IMR-90 (cell line): ENCODE measurements around the gene INO80E. TPM values are rescaled to one million over a fixed set of nuclear protein-coding genes. Genes with fewer than 3 reads are reported as not detected.
A peak's percentile ranks its signal among the peaks of the same experiment; 100 is the strongest.

Source experiments
- ATAC-seq: fragments of 200-7000 bp; cut with Tn5 transposase; 2 replicates; pipeline ENCODE4 v1.9.1; 2020; ENCODE audit warnings: low read depth, mild to moderate bottlenecking, moderate library complexity
- BruUV-seq: library from RNA; stranded (reverse); fragments of 400-500 nt; replicated peaks from 2 replicates; lab custom pipeline; 2021; lab: Mats Ljungman, UMichigan
- CTCF ChIA-PET: fragments of 300-600 bp; formaldehyde crosslinking; extraction: SDS; loops from one replicate; lab custom pipeline; 2021; ENCODE audit warnings: antibody characterized with exemption; lab: Yijun Ruan, JAX
- POLR2A ChIA-PET: fragments of 300-600 bp; sonication (Branson Sonifier 250); formaldehyde crosslinking; loops from one replicate; lab custom pipeline; 2022; ENCODE audit warnings: antibody characterized with exemption; ENCODE audit not compliant: unreplicated experiment; lab: Charles Lee
- DNase-seq: peaks from one replicate; pipeline ENCODE4 v3.0.0; 2013
- H2AFZ ChIP-seq: replicated peaks from 2 replicates; pipeline ENCODE3; 2013; ENCODE audit warnings: low read length, mild to moderate bottlenecking; ENCODE audit not compliant: poor library complexity
- H2AK5ac ChIP-seq: 2 replicates; pipeline ENCODE4 v1.6.1; 2013; ENCODE audit warnings: low read depth, low read length, inconsistent platforms
- H2AK9ac ChIP-seq: replicated peaks from 2 replicates; pipeline ENCODE3; 2013; ENCODE audit warnings: mild to moderate bottlenecking, low read depth, low read length, moderate library complexity; ENCODE audit not compliant: poor library complexity
- H2BK120ac ChIP-seq: 2 replicates; pipeline ENCODE4 v1.6.1; 2013; ENCODE audit warnings: low read depth, low read length, inconsistent platforms
- H2BK15ac ChIP-seq: 3 replicates; pipeline ENCODE4 v1.6.1; 2013; ENCODE audit warnings: low read depth, low read length, inconsistent platforms
- H2BK20ac ChIP-seq: 2 replicates; pipeline ENCODE4 v1.6.1; 2013; ENCODE audit warnings: low read depth, mild to moderate bottlenecking, inconsistent platforms, low read length, moderate library complexity
- H2BK5ac ChIP-seq: 2 replicates; pipeline ENCODE4 v1.6.1; 2013; ENCODE audit warnings: mild to moderate bottlenecking, low read depth, low read length, inconsistent platforms; ENCODE audit not compliant: poor library complexity, severe bottlenecking
- H3K14ac ChIP-seq: replicated peaks from 2 replicates; pipeline ENCODE4 v1.6.1; 2013; ENCODE audit warnings: low read depth, low read length, inconsistent platforms
- H3K18ac ChIP-seq: 2 replicates; pipeline ENCODE4 v1.6.1; 2013; ENCODE audit warnings: low read depth, low read length, control low read depth
- H3K23ac ChIP-seq: 2 replicates; pipeline ENCODE4 v1.6.1; 2013; ENCODE audit warnings: low read depth, low read length, inconsistent platforms
- H3K27ac ChIP-seq: 2 replicates; pipeline ENCODE4 v1.5.1; 2013; ENCODE audit warnings: mild to moderate bottlenecking, control low read depth, low read length; ENCODE audit not compliant: insufficient read depth
- H3K27me3 ChIP-seq: 2 replicates; pipeline ENCODE4 v1.6.1; 2013; ENCODE audit warnings: low read length; ENCODE audit not compliant: control insufficient read depth, insufficient read depth
- H3K36me3 ChIP-seq: 2 replicates; pipeline ENCODE4 v1.6.1; 2013; ENCODE audit warnings: low read length, mixed read lengths; ENCODE audit not compliant: control insufficient read depth, insufficient read depth
- H3K4ac ChIP-seq: 2 replicates; pipeline ENCODE4 v1.6.1; 2013; ENCODE audit warnings: low read depth, low read length, inconsistent platforms
- H3K4me1 ChIP-seq: 2 replicates; pipeline ENCODE4 v1.6.1; 2013; ENCODE audit warnings: low read length, mixed read lengths; ENCODE audit not compliant: control insufficient read depth, insufficient read depth
- H3K4me2 ChIP-seq: 2 replicates; pipeline ENCODE4 v1.6.1; 2013; ENCODE audit warnings: low read depth, mild to moderate bottlenecking, control low read depth, low read length, moderate library complexity
- H3K4me3 ChIP-seq: 2 replicates; pipeline ENCODE4 v1.5.1; 2013; ENCODE audit warnings: low read depth, mild to moderate bottlenecking, control low read depth, low read length, moderate library complexity; ENCODE audit not compliant: insufficient read depth
- H3K56ac ChIP-seq: 2 replicates; pipeline ENCODE4 v1.6.1; 2013; ENCODE audit warnings: low read length, inconsistent platforms; ENCODE audit not compliant: insufficient read depth; ENCODE audit errors: extremely low read depth
- H3K79me1 ChIP-seq, 2 experiments: 2 replicates each; pipeline ENCODE4 v1.6.1; 2013; ENCODE audit warnings: low read length in 2 of 2, inconsistent platforms in 1 of 2, low read depth in 1 of 2
- H3K9ac ChIP-seq: 2 replicates; pipeline ENCODE4 v1.6.1; 2013; ENCODE audit warnings: low read depth, low read length, control low read depth
- H3K9me1 ChIP-seq: 2 replicates; pipeline ENCODE4 v1.6.1; 2013; ENCODE audit warnings: low read length, inconsistent platforms; ENCODE audit not compliant: insufficient read depth
- H3K9me3 ChIP-seq: 2 replicates; pipeline ENCODE4 v1.6.1; 2013; ENCODE audit warnings: low read length; ENCODE audit not compliant: control insufficient read depth, insufficient read depth
- H4K20me1 ChIP-seq: 2 replicates; pipeline ENCODE4 v1.6.1; 2013; ENCODE audit warnings: low read length, inconsistent platforms; ENCODE audit not compliant: insufficient read depth
- H4K5ac ChIP-seq: 2 replicates; pipeline ENCODE4 v1.6.1; 2013; ENCODE audit warnings: mild to moderate bottlenecking, low read depth, low read length, control low read depth
- H4K8ac ChIP-seq, 2 experiments: 2 replicates each; pipeline ENCODE4 v1.6.1; 2013; ENCODE audit warnings: low read depth in 2 of 2, low read length in 2 of 2, control low read depth in 1 of 2, inconsistent platforms in 1 of 2
- H4K91ac ChIP-seq: 2 replicates; pipeline ENCODE4 v1.6.1; 2013; ENCODE audit warnings: low read depth, low read length, inconsistent platforms; ENCODE audit not compliant: insufficient read depth
- CEBPB ChIP-seq: IDR thresholded peaks from 2 replicates; pipeline ENCODE4 v1.6.1; 2012; ENCODE audit warnings: low read depth, low read length, improper control_type of control experiment
- CHD1 ChIP-seq: IDR thresholded peaks from 2 replicates; pipeline ENCODE4 v1.6.1; 2012; ENCODE audit warnings: low read depth, low read length, improper control_type of control experiment
- FOS ChIP-seq: fragments of 150-350 bp; IDR thresholded peaks from 2 replicates; pipeline ENCODE4 v1.6.1; 2016; ENCODE audit warnings: low read depth, low read length
- MAZ ChIP-seq: IDR thresholded peaks from 2 replicates; pipeline ENCODE4 v1.6.1; 2012; ENCODE audit warnings: low read depth, mild to moderate bottlenecking, low read length, improper control_type of control experiment, moderate library complexity, borderline replicate concordance
- MXI1 ChIP-seq: IDR thresholded peaks from 2 replicates; pipeline ENCODE4 v1.6.1; 2012; ENCODE audit warnings: low read depth, mild to moderate bottlenecking, low read length, moderate library complexity, borderline replicate concordance
- NFE2L2 ChIP-seq: fragments of 150-350 bp; IDR thresholded peaks from 2 replicates; pipeline ENCODE4 v1.6.1; 2016; ENCODE audit warnings: low read depth, mild to moderate bottlenecking, low read length
- SMC3 ChIP-seq: fragments of 150-350 bp; IDR thresholded peaks from 2 replicates; pipeline ENCODE4 v1.6.1; 2016; ENCODE audit warnings: low read depth, mild to moderate bottlenecking, antibody characterized with exemption, low read length, moderate library complexity
- WGBS, 2 experiments: methylation state at CpG; one replicate each; pipeline versions ENCODE4 v1.1.5 to v1.1.7; 2013; ENCODE audit warnings: missing lambda C conversion rate in 2 of 2; ENCODE audit not compliant: insufficient read length in 1 of 2; ENCODE audit errors: extremely low coverage in 2 of 2; 5-methylcytosine and 5-hydroxymethylcytosine counted together
- dilution Hi-C: fragments of 300-500 bp; cut with HindIII; formaldehyde crosslinking; loops from one replicate; pipeline ENCODE4 v1.14.3; 2018; ENCODE audit warnings: low sequenced_read_pairs; ENCODE audit not compliant: unreplicated experiment
- in situ Hi-C: fragments of 300-500 bp; cut with MboI; formaldehyde crosslinking; loops from 3 replicates; pipeline ENCODE4 v1.14.3; 2019; ENCODE audit warnings: low sequenced_read_pairs, inconsistent platforms, mixed read lengths
- intact Hi-C: fragments of 100-400 bp; cut with micrococcal nuclease; formaldehyde crosslinking; loops from 2 replicates; pipeline ENCODE4 v1.10.0; 2022
- polyA plus RNA-seq, 3 experiments: library from polyadenylated mRNA; depleted of rRNA; stranded (reverse); fragments of >200 nt; gene quantifications; 2 replicates each; pipeline ENCODE4 v1.2.3, GENCODE V29; 2012; ENCODE audit warnings: low replicate concordance in 1 of 3
- total RNA-seq: library from RNA; depleted of rRNA; stranded (reverse); fragments of >200 nt; gene quantifications from 2 replicates; pipeline ENCODE4 v1.2.3, GENCODE V29; 2012
- TF ChIP-seq, protein P1 (sequence below): conservative IDR thresholded peaks from 2 replicates; pipeline ENCODE4 v1.5.1; 2012; ENCODE audit warnings: mild to moderate bottlenecking, low read depth, low read length, improper control_type of control experiment
- TF ChIP-seq, protein P2 (sequence below): fragments of 150-350 bp; IDR thresholded peaks from 2 replicates; pipeline ENCODE4 v1.6.1; 2016; ENCODE audit warnings: low read depth, mild to moderate bottlenecking, low read length, moderate library complexity, borderline replicate concordance

INO80E gene
- total and polyA plus RNA-seq, 2 of the 4 experiments (the other 2 are of a cell fraction), result 40.9 to 42.1 TPM

DNA sequence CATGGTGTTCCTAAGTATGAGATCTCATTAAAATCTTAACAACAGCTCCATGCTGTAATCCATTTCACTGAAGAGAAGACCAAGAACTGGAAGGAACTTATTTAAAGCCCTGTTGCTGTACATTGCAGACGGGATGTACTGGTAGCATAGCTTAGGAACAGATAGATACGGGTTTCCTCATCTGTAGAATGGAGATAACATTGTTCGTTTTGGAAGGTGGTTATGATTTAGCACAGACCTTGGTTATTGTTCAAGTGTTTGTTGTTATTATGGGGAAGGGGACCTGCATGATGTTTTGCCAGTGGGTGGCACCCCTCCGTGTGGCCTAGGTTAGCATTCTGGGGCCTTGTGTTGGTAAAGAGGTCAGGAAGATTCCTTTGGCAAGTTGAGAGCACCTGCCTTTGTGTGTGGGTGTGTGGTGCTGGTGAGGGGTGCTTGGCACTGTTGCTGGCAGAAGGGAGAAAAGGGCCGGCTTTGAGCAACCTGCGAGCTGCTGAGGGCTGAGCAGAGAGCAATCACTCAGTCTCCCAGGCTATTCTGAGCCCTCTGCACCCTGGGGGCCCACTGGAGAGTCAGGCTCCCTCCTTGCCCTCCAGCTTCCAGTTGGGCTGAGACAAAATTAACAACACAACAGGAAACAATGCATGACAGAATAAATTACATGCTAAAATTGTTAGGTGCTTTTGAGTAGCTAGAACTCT lies 20.1 kb upstream of the INO80E start (continued):
- TF ChIP-seq MXI1, result no peak

DNA sequence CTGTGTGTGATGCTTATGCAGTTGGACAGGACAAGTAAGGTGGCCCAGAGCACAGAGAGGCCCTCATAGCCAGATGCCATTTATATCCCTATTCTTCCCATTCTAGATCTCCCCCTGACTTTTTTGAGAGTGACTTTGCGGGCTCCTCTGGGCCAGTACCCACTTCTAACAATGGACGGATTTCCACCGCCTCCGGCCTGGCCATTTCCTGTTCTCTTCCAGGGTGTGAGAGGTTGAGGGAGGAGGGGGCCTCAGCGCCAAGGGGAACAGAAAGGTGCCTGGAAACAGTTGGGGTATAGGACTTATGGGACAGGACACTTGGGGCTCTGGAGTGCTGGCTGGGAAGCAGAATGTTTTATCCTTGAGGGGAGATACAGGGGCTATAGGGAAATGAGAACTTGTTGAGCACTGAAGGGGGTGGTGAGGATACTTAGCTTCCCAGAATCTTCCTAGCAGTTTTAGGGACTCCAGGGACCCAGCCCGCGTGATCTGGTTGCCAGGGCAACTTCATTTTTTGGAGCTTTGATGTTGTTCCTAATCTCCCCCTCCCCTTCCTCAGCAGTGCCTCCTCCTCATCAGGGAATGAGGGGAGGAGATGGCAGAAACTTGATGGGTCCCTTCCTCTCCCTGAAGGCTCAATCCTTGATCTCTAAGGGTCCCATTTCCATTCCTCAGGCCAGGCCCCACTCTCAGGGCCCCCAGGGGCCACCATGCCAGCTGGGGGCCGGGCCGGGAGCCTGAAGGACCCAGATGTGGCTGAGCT lies 18.8 kb upstream of the INO80E start:
- H3K14ac ChIP-seq, result no peak overlapping the region
- H2BK15ac ChIP-seq, result no peak overlapping the region
- peaks cover 11 to 67% of the 10 kb centered on the region in 2 experiments for H3K79me1 ChIP-seq
- no peak overlapping the region for H2BK20ac ChIP-seq
- no peak overlapping the region for H2BK120ac ChIP-seq
- intact Hi-C loops, result no loop called here
- H3K27ac ChIP-seq, result no peak overlapping the region
- no peak overlapping the region for H3K4ac ChIP-seq
- H3K4me1 ChIP-seq, result peaks cover 13% of the 10 kb centered on the region; the same call in 1 of the 2 replicates
- dilution Hi-C loops, result no loop called here
- H3K27me3 ChIP-seq, result no peaks in the 10 kb centered on the region
- no peak overlapping the region for H4K5ac ChIP-seq
- ChIA-PET CTCF (no interaction called here), POLR2A (no interaction called here)
- H2AK5ac ChIP-seq, result no peak overlapping the region
- no peaks in the 10 kb centered on the region for H3K9me3 ChIP-seq
- H2AFZ ChIP-seq, result no peak overlapping the region
- H4K91ac ChIP-seq, result no peak overlapping the region
- peaks cover 36% of the 10 kb centered on the region for H3K36me3 ChIP-seq
- 88% methylated on average over 5 of the region's 9 CpGs; no CpG with 5 or more reads in 1 of the 2 experiments for WGBS, 2 experiments
- no peak overlapping the region for H3K4me2 ChIP-seq
- H3K56ac ChIP-seq, result no peak overlapping the region
- no peak for ATAC-seq
- no peak for DNase-seq
- H2AK9ac ChIP-seq, result no peak overlapping the region
- H3K4me3 ChIP-seq, result no peak overlapping the region
- no peak overlapping the region for H4K8ac ChIP-seq
- TF ChIP-seq SMC3, result no peak
- TF ChIP-seq, protein P1, sequence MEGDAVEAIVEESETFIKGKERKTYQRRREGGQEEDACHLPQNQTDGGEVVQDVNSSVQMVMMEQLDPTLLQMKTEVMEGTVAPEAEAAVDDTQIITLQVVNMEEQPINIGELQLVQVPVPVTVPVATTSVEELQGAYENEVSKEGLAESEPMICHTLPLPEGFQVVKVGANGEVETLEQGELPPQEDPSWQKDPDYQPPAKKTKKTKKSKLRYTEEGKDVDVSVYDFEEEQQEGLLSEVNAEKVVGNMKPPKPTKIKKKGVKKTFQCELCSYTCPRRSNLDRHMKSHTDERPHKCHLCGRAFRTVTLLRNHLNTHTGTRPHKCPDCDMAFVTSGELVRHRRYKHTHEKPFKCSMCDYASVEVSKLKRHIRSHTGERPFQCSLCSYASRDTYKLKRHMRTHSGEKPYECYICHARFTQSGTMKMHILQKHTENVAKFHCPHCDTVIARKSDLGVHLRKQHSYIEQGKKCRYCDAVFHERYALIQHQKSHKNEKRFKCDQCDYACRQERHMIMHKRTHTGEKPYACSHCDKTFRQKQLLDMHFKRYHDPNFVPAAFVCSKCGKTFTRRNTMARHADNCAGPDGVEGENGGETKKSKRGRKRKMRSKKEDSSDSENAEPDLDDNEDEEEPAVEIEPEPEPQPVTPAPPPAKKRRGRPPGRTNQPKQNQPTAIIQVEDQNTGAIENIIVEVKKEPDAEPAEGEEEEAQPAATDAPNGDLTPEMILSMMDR, result no peak
- TF ChIP-seq MAZ, result no peak
- no peak for TF ChIP-seq FOS
- TF ChIP-seq, protein P2, sequence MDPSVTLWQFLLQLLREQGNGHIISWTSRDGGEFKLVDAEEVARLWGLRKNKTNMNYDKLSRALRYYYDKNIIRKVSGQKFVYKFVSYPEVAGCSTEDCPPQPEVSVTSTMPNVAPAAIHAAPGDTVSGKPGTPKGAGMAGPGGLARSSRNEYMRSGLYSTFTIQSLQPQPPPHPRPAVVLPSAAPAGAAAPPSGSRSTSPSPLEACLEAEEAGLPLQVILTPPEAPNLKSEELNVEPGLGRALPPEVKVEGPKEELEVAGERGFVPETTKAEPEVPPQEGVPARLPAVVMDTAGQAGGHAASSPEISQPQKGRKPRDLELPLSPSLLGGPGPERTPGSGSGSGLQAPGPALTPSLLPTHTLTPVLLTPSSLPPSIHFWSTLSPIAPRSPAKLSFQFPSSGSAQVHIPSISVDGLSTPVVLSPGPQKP, result no peak
- no peak for TF ChIP-seq CHD1
- no peak for TF ChIP-seq NFE2L2
- TF ChIP-seq CEBPB, result no peak
- H2BK5ac ChIP-seq, result no peak overlapping the region
- no peak overlapping the region for H3K9ac ChIP-seq
- H4K20me1 ChIP-seq, result peaks cover 44% of the 10 kb centered on the region
- H3K23ac ChIP-seq, result peak overlapping the region; percentile 17; the same call in 1 of the 2 replicates
- H3K9me1 ChIP-seq, result peaks cover 28% of the 10 kb centered on the region
- in situ Hi-C loops, result no loop called here
- H3K18ac ChIP-seq, result no peak overlapping the region
- BruUV-seq, result no TSS peak
